A549 (cell line): ENCODE results near the gene ATXN3L. TPM values are rescaled to one million over a fixed set of nuclear protein-coding genes. Genes with fewer than 3 reads are reported as not detected.

Experiments used
- ATAC-seq, 2 experiments: fragments of 200-7000 bp in 1 of 2; fragments of >200 bp in 1 of 2; cut with Nextera tagmentation in 1 of 2; cut with Tn5 transposase in 1 of 2; 3 replicates each; pipeline versions ENCODE4 v1.8.0 to v1.9.1; 2018 to 2020; ENCODE audit warnings: mild to moderate bottlenecking in 1 of 2, moderate library complexity in 1 of 2
- CTCF ChIA-PET: fragments of 300-600 bp; sonication (Branson Sonifier 250); formaldehyde crosslinking; extraction: SDS; loops from one replicate; lab custom pipeline; 2021; ENCODE audit warnings: antibody characterized with exemption, inconsistent platforms; lab: Yijun Ruan, JAX
- POLR2A ChIA-PET: fragments of 350-600 bp; formaldehyde crosslinking; extraction: SDS; loops from one replicate; lab custom pipeline; 2021; ENCODE audit warnings: antibody characterized with exemption, inconsistent platforms; lab: Yijun Ruan, JAX
- DNase-seq, 2 experiments: peaks; one replicate each; pipeline versions ENCODE4 v3.0.0 to v3.0.0-alpha.2; 2011 to 2016; ENCODE audit warnings: low read depth in 1 of 2, low spot score in 1 of 2
- FAIRE-seq: peaks from 2 replicates; lab custom pipeline; 2011; peaks lifted over from hg19 to GRCh38; lab: Jason Lieb, UNC
- H3K27ac ChIP-seq, 2 experiments: fragments of >200 bp; sonication (Bioruptor Twin); formaldehyde crosslinking; 3 replicates each; pipeline ENCODE4 v1.5.1; 2016 to 2017
- H3K4me1 ChIP-seq: fragments of >200 bp; sonication (Bioruptor Twin); formaldehyde crosslinking; 3 replicates; pipeline ENCODE4 v1.6.1; 2016
- H3K4me2 ChIP-seq: fragments of >200 bp; sonication (Bioruptor Twin); formaldehyde crosslinking; 3 replicates; pipeline ENCODE4 v1.6.1; 2016
- H3K4me3 ChIP-seq: fragments of >200 bp; sonication (Bioruptor Twin); formaldehyde crosslinking; 3 replicates; pipeline ENCODE4 v1.5.1; 2016
- H3K9me3 ChIP-seq: fragments of >200 bp; sonication (Bioruptor Twin); formaldehyde crosslinking; 3 replicates; pipeline ENCODE4 v1.6.1; 2016
- CHD2 ChIP-seq: fragments of 150-350 bp; IDR thresholded peaks from 2 replicates; pipeline ENCODE4 v1.6.1; 2014; ENCODE audit warnings: low read length; ENCODE audit not compliant: partially characterized antibody
- CHD4 ChIP-seq: fragments of 200-600 bp; sonication (generic); IDR thresholded peaks from 2 replicates; pipeline ENCODE4 v1.6.1; 2016; ENCODE audit warnings: antibody characterized with exemption, mild to moderate bottlenecking, borderline replicate concordance
- EP300 ChIP-seq, 2 experiments: fragments of >200 bp; sonication (Bioruptor Twin); formaldehyde crosslinking; IDR thresholded peaks; 2 replicates in 1 of 2; 3 replicates in 1 of 2; pipeline ENCODE4 v1.6.1; 2016 to 2017
- FOSB ChIP-seq: fragments of 250-450 bp; sonication (Bioruptor Pico); IDR thresholded peaks from 2 replicates; pipeline ENCODE4 v1.5.0; 2020; ENCODE audit warnings: mild to moderate bottlenecking, moderate library complexity
- FOSL2 ChIP-seq, 2 experiments: fragments of 450-650 bp in 1 of 2; fragments of >200 bp in 1 of 2; sonication (Bioruptor Twin) in 1 of 2; formaldehyde crosslinking; IDR thresholded peaks; 2 replicates each; pipeline versions ENCODE4 v1.5.0 to v1.6.1; 2016 to 2020; ENCODE audit warnings: mild to moderate bottlenecking in 1 of 2, moderate library complexity in 1 of 2
- HOXB5 ChIP-seq: fragments of 250-450 bp; sonication (Bioruptor Pico); IDR thresholded peaks from 2 replicates; pipeline ENCODE4 v1.5.0; 2020; ENCODE audit warnings: mild to moderate bottlenecking, moderate library complexity
- JUN ChIP-seq, 2 experiments: fragments of >200 bp; sonication (Bioruptor Twin); formaldehyde crosslinking; IDR thresholded peaks; 2 replicates in 1 of 2; 3 replicates in 1 of 2; pipeline ENCODE4 v1.6.1; 2016 to 2017
- KDM5A ChIP-seq: fragments of 200-600 bp; sonication (generic); IDR thresholded peaks from 2 replicates; pipeline ENCODE4 v1.6.1; 2016; ENCODE audit warnings: antibody characterized with exemption, mild to moderate bottlenecking
- RAD21 ChIP-seq, 2 experiments: fragments of >200 bp in 1 of 2; sonication (Bioruptor Twin) in 1 of 2; formaldehyde crosslinking in 1 of 2; IDR thresholded peaks in 1 of 2; conservative IDR thresholded peaks in 1 of 2; 2 replicates in 1 of 2; 3 replicates in 1 of 2; pipeline ENCODE4 v1.6.1; 2012 to 2018; ENCODE audit warnings: inconsistent platforms in 1 of 2
- RCOR1 ChIP-seq: fragments of 150-350 bp; IDR thresholded peaks from 2 replicates; pipeline ENCODE4 v1.6.1; 2014; ENCODE audit warnings: antibody characterized with exemption, low read length, low read depth
- RFX5 ChIP-seq: fragments of 450-650 bp; IDR thresholded peaks from 2 replicates; pipeline ENCODE4 v1.7.1; 2014; ENCODE audit warnings: antibody characterized with exemption, mild to moderate bottlenecking, moderate library complexity
- RNF2 ChIP-seq: fragments of 200-600 bp; sonication (generic); IDR thresholded peaks from 2 replicates; pipeline ENCODE4 v1.6.1; 2016; ENCODE audit warnings: low read depth, mild to moderate bottlenecking, antibody characterized with exemption, moderate library complexity, borderline replicate concordance
- SREBF2 ChIP-seq: fragments of 450-650 bp; IDR thresholded peaks from 2 replicates; pipeline ENCODE4 v1.6.1; 2014; ENCODE audit warnings: mild to moderate bottlenecking, moderate library complexity
- TFCP2L1 ChIP-seq: fragments of 250-450 bp; sonication (Bioruptor Pico); IDR thresholded peaks from 2 replicates; pipeline ENCODE4 v1.5.0; 2021; ENCODE audit warnings: mild to moderate bottlenecking
- ZNF302 ChIP-seq: fragments of 250-450 bp; sonication (Bioruptor Pico); IDR thresholded peaks from 2 replicates; pipeline ENCODE4 v1.9.0; 2021; ENCODE audit warnings: inconsistent platforms, mild to moderate bottlenecking, moderate library complexity
- WGBS: methylation state at CpG from one replicate; pipeline ENCODE4 v1.1.6; 2017; ENCODE audit errors: missing lambda C conversion rate; 5-methylcytosine and 5-hydroxymethylcytosine counted together
- polyA minus RNA-seq: library from RNA; depleted of rRNA, polyadenylated mRNA; stranded (reverse); fragments of >200 nt; gene quantifications from 2 replicates; pipeline ENCODE4 v1.2.3, GENCODE V29; 2011; rRNA and poly(A)+ RNA removed
- polyA plus RNA-seq, 4 experiments: library from polyadenylated mRNA; depleted of rRNA in 3 of 4; stranded (reverse); fragments of >200 nt; fragmentation: RNase III in 1 of 4; extraction: RNeasy Plus Mini Kit Qiagen cat#74134 plus additional on column Dnase treatment in 1 of 4; gene quantifications; 2 replicates in 3 of 4; 3 replicates in 1 of 4; pipeline ENCODE4 v1.2.3, GENCODE V29; 2011 to 2017
- TF ChIP-seq, protein P1 (sequence below): fragments of >200 bp; sonication (Bioruptor Twin); formaldehyde crosslinking; IDR thresholded peaks from 2 replicates; pipeline ENCODE4 v1.6.1; 2016
- TF ChIP-seq, protein P2 (sequence below): fragments of 200-600 bp; sonication (generic); IDR thresholded peaks from 2 replicates; pipeline ENCODE4 v1.6.1; 2016; ENCODE audit warnings: antibody characterized with exemption, mild to moderate bottlenecking, moderate library complexity
- TF ChIP-seq, protein P3 (sequence below): fragments of 450-650 bp; IDR thresholded peaks from 2 replicates; pipeline ENCODE4 v1.6.1; 2014; ENCODE audit warnings: antibody characterized with exemption
- TF ChIP-seq, protein P4 (sequence below): IDR thresholded peaks from 2 replicates; pipeline ENCODE4 v1.6.1; 2012; ENCODE audit warnings: low read depth, borderline replicate concordance
- TF ChIP-seq, protein P5 (sequence below): fragments of 250-450 bp; sonication (Bioruptor Pico); IDR thresholded peaks from 2 replicates; pipeline ENCODE4 v1.5.0; 2020; ENCODE audit warnings: low read depth, mild to moderate bottlenecking, moderate library complexity

The ATXN3L gene
- not detected in 2 replicates for polyA plus RNA-seq (2011; rRNA removed)
- polyA plus RNA-seq (2012; cell fraction: cytosol; rRNA removed), result not detected in 2 replicates
- not detected in 2 replicates for polyA plus RNA-seq (2012; cell fraction: nucleus; rRNA removed)
- polyA plus RNA-seq (2017; fragmentation: RNase III; extraction: RNeasy Plus Mini Kit Qiagen cat#74134 plus additional on column Dnase treatment), result not detected in 3 replicates
- polyA minus RNA-seq, result not detected in 2 replicates

DNA sequence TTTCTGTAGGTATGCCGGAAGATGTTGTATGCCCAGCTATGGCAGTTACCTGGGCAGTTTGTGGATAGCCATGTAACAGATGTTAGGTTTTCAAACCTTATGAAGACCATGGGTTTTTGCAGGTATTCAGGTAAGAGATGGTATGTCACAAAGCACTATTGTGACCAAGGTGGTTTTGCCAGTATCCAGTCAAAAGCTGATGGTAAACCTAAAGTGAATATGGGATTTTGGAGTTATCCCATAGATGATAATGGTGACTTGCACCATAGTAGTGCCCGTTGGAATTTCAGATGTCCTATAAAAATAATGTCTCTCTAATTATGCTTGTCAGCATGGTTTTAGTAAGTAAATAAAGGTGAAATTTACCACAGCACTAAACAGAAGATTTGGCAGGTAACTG, at the start of gene ATXN3L:
TSS of gene ATXN3L (minus strand) at position 101 of the 400 bp plus-strand sequence. CDS start 119 bp downstream, outside the sequence.
- FAIRE-seq (no peak), ATAC-seq (no peak), DNase-seq (no peak)
- no peak for TF ChIP-seq TFCP2L1 (CRISPR knock-in tag)
- TF ChIP-seq, protein P1, sequence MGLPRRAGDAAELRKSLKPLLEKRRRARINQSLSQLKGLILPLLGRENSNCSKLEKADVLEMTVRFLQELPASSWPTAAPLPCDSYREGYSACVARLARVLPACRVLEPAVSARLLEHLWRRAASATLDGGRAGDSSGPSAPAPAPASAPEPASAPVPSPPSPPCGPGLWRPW, result no peak
- TF ChIP-seq FOSB (CRISPR knock-in tag), result no peak
- TF ChIP-seq RNF2, result no peak
- TF ChIP-seq CHD2, result no peak
- no peak for TF ChIP-seq ZNF302
- TF ChIP-seq KDM5A, result no peak
- TF ChIP-seq SREBF2, result no peak
- TF ChIP-seq EP300 (IDR thresholded peaks at IDR 0.05), result no peak
- 93% methylated on average over 2 of the region's 2 CpGs for WGBS
- Histone ChIP-seq H3K4me3 (no peak within 1 kb of the TSS), H3K4me1 (no peaks in the 10 kb centered on the region), H3K4me2 (no peak within 1 kb of the TSS), H3K27ac (no peak within 1 kb of the TSS), H3K9me3 (no peaks in the 10 kb centered on the region)
- ChIA-PET CTCF (no interaction called here), POLR2A (no interaction called here)

DNA sequence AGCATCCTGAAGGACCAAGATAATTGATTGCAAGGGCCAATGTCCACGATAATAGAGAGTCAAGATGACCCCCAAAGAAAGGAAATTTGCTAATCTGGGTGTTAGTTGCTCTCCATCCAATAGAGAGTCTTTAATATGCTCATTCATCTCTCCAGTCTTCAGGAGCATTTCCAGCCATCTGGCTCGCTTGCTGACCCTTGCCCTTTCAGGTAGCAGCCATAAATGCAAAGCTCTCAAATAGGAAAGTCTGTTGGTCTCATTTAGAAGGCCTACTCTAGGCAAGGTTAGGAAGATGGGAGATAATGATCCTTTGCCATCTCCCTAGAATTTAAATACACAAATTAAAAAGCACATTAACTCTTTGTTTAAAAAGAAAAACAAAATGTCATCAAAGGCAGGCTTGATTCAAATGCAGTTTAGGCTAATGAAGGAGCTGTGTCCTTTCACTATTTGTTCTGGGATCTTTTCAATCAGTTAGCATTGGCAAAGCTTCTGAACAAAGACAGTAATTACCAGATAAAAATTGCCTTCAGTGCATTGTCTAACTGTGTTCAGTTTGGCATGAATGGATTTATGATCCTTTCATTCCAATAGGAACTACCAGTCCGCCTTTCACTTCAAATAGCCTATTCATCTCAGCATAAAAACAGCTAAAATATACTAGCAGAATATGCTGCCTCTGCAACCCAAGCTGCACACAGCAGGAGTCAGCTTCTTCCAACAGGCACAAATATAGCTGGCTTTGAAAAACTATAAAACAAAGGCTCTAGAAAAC, 49.6 kb upstream of the ATXN3L start:
- H3K4me3 ChIP-seq, result no peak overlapping the region
- no peaks in the 10 kb centered on the region for H3K9me3 ChIP-seq
- CTCF ChIA-PET, result interaction anchor here (0.9 kb wide), 1 partner anchor 422 kb away, joined by 3 read pairs; no protein-coding TSS in a partner anchor
- FAIRE-seq (no peak), ATAC-seq (no peak), DNase-seq (no peak)
- peaks cover 4% of the 10 kb centered on the region; the same call in 1 of the 3 replicates for H3K4me1 ChIP-seq
- TF ChIP-seq FOSL2 (IDR thresholded peaks at IDR 0.05) (no peak), FOSL2 (CRISPR knock-in tag; IDR thresholded peaks at IDR 0.05) (no peak)
- H3K4me2 ChIP-seq, result no peak overlapping the region
- POLR2A ChIA-PET, result no interaction called here
- WGBS, result 80% methylated on average over 3 of the region's 3 CpGs
- H3K27ac ChIP-seq, result no peak overlapping the region

DNA sequence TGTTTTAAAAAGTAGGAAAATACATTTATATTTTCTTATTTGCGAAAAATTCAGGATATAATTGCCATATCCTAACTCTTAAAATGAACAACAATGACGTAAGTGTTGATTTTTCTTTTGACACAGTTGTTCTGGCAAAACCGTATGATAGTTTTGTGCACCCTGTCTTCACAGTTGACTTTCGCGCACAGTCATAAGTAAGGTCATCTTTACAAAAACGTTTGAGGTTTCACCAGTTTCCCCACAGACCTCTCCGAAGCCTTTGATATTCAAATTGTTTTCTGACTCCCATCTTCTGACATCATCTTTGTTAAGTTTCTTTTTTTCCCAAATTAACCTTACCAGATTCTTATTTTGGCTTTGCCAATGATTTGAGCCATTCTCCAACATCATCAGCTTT, 48.1 kb upstream of the ATXN3L start:
- Histone ChIP-seq H3K27ac (no peak overlapping the region), H3K4me2 (no peak overlapping the region), H3K4me3 (no peak overlapping the region), H3K9me3 (no peaks in the 10 kb centered on the region), H3K4me1 (no peaks in the 10 kb centered on the region)
- ATAC-seq (no peak), DNase-seq (no peak), FAIRE-seq (no peak)
- TF ChIP-seq, protein P2, sequence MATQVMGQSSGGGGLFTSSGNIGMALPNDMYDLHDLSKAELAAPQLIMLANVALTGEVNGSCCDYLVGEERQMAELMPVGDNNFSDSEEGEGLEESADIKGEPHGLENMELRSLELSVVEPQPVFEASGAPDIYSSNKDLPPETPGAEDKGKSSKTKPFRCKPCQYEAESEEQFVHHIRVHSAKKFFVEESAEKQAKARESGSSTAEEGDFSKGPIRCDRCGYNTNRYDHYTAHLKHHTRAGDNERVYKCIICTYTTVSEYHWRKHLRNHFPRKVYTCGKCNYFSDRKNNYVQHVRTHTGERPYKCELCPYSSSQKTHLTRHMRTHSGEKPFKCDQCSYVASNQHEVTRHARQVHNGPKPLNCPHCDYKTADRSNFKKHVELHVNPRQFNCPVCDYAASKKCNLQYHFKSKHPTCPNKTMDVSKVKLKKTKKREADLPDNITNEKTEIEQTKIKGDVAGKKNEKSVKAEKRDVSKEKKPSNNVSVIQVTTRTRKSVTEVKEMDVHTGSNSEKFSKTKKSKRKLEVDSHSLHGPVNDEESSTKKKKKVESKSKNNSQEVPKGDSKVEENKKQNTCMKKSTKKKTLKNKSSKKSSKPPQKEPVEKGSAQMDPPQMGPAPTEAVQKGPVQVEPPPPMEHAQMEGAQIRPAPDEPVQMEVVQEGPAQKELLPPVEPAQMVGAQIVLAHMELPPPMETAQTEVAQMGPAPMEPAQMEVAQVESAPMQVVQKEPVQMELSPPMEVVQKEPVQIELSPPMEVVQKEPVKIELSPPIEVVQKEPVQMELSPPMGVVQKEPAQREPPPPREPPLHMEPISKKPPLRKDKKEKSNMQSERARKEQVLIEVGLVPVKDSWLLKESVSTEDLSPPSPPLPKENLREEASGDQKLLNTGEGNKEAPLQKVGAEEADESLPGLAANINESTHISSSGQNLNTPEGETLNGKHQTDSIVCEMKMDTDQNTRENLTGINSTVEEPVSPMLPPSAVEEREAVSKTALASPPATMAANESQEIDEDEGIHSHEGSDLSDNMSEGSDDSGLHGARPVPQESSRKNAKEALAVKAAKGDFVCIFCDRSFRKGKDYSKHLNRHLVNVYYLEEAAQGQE, result no peak
- TF ChIP-seq, protein P3, sequence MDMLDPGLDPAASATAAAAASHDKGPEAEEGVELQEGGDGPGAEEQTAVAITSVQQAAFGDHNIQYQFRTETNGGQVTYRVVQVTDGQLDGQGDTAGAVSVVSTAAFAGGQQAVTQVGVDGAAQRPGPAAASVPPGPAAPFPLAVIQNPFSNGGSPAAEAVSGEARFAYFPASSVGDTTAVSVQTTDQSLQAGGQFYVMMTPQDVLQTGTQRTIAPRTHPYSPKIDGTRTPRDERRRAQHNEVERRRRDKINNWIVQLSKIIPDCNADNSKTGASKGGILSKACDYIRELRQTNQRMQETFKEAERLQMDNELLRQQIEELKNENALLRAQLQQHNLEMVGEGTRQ, result no peak
- TF ChIP-seq RCOR1, result no peak
- no peak for TF ChIP-seq CHD4
- TF ChIP-seq, protein P4, sequence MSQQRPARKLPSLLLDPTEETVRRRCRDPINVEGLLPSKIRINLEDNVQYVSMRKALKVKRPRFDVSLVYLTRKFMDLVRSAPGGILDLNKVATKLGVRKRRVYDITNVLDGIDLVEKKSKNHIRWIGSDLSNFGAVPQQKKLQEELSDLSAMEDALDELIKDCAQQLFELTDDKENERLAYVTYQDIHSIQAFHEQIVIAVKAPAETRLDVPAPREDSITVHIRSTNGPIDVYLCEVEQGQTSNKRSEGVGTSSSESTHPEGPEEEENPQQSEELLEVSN, result no peak
- no peak for TF ChIP-seq FOSL2 (IDR thresholded peaks at IDR 0.05)
- TF ChIP-seq FOSL2 (CRISPR knock-in tag; IDR thresholded peaks at IDR 0.05), result no peak
- TF ChIP-seq JUN (IDR thresholded peaks at IDR 0.05), result no peak
- no peak for TF ChIP-seq RAD21 (conservative IDR thresholded peaks at IDR 0.05 in 1 of 2, IDR thresholded peaks at IDR 0.05 in 1 of 2)
- TF ChIP-seq RFX5, result no peak
- TF ChIP-seq TFCP2L1 (CRISPR knock-in tag), result no peak
- TF ChIP-seq CHD2, result no peak
- no peak for TF ChIP-seq HOXB5 (CRISPR knock-in tag)
- no peak for TF ChIP-seq SREBF2
- TF ChIP-seq, protein P5, sequence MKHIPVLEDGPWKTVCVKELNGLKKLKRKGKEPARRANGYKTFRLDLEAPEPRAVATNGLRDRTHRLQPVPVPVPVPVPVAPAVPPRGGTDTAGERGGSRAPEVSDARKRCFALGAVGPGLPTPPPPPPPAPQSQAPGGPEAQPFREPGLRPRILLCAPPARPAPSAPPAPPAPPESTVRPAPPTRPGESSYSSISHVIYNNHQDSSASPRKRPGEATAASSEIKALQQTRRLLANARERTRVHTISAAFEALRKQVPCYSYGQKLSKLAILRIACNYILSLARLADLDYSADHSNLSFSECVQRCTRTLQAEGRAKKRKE (CRISPR knock-in tag), result no peak
- ChIA-PET POLR2A (no interaction called here), CTCF (no interaction called here)
- 84% methylated on average over 7 of the region's 7 CpGs for WGBS
